ENCODE results near the gene E2F6.

Gene E2F6

GRCh38 chr2:11465110-11465484 lies 864 bp downstream of the E2F6 start:
- no peak for DNase-seq (ENCODE audit: low spot score)
- TF ChIP-seq, protein P1, sequence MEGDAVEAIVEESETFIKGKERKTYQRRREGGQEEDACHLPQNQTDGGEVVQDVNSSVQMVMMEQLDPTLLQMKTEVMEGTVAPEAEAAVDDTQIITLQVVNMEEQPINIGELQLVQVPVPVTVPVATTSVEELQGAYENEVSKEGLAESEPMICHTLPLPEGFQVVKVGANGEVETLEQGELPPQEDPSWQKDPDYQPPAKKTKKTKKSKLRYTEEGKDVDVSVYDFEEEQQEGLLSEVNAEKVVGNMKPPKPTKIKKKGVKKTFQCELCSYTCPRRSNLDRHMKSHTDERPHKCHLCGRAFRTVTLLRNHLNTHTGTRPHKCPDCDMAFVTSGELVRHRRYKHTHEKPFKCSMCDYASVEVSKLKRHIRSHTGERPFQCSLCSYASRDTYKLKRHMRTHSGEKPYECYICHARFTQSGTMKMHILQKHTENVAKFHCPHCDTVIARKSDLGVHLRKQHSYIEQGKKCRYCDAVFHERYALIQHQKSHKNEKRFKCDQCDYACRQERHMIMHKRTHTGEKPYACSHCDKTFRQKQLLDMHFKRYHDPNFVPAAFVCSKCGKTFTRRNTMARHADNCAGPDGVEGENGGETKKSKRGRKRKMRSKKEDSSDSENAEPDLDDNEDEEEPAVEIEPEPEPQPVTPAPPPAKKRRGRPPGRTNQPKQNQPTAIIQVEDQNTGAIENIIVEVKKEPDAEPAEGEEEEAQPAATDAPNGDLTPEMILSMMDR (IDR thresholded peaks at IDR 0.05; ENCODE audit: borderline replicate concordance, control extremely low read depth, extremely low read depth, insufficient read depth, missing control alignments), result no peak
- in situ Hi-C loops (cut with MboI; ENCODE audit: low sequenced_read_pairs, unreplicated experiment), result no loop called here

- TF ChIP-seq, protein P1 (IDR thresholded peaks at IDR 0.05; ENCODE audit: borderline replicate concordance, control extremely low read depth, extremely low read depth, insufficient read depth, missing control alignments), result no peak
- DNase-seq (ENCODE audit: low spot score), result no peak
- in situ Hi-C loops (cut with MboI; ENCODE audit: low sequenced_read_pairs, unreplicated experiment), result no loop called here
These were observed 6.1 kb downstream of the E2F6 start for GRCh38 chr2:11459816-11460215.

DNA sequence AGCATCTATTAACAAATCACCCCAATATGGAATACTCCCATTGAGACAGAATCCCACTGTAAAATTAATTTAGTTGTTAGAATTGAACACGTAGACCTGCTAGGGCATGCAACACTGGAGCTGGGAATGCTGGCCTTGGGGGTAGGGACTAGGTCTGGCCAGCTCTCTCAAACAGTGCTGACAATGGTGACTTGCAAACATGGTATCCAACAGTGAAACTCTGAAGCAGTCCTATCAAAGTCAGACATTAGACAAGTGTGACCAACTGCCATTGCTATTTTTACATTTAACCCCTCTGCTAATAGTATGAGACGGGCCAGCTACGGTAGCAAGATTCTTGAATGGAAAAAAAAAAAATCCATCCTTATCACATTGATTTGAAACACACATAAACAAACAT lies 7.2 kb downstream of the E2F6 start:
- TF ChIP-seq, protein P1 (IDR thresholded peaks at IDR 0.05; ENCODE audit: borderline replicate concordance, control extremely low read depth, extremely low read depth, insufficient read depth, missing control alignments), result no peak
- no peak for DNase-seq (ENCODE audit: low spot score)
- in situ Hi-C loops (cut with MboI; ENCODE audit: low sequenced_read_pairs, unreplicated experiment), result no loop called here

DNA sequence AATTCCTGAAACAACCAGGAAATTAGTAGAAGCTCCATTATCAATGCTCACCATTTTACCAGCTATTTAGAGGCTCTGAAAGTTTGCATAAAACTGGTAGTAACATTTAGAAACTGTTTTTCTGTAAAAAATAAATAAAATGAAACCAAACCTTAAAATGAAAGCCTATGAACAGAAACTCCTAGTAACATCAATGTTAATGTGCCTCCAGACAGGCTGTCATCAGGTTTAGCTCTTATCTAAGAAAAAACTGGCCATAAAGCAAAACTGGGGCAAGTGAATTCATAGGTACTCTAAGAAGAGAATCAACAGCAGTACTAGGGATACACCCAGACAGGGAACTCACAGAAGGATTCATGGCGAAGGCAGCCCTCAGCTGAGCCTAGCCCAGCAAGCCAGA lies 8.0 kb downstream of the E2F6 start:
- no peak for DNase-seq (ENCODE audit: low spot score)
- in situ Hi-C loops (cut with MboI; ENCODE audit: low sequenced_read_pairs, unreplicated experiment), result no loop called here
- TF ChIP-seq, protein P1 (IDR thresholded peaks at IDR 0.05; ENCODE audit: borderline replicate concordance, control extremely low read depth, extremely low read depth, insufficient read depth, missing control alignments), result no peak

DNA sequence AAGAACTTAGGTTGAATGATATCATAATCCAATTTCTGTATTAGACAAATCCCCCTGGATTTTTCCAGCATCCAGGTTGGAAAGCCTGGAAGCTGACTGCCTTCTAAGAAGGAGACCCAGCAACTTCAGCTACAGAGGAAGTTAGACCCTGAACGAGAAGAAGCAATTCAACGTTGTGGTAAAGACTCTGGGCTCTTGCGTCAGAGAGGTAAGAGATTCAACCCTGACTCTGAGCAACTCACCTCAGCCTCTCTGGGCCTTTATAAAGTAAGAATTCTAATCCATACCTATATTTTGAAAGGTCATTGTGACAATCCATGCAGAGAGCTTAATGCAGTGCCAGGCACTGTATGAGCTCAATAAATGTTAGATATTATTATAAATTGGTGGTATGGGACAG lies 9.7 kb downstream of the E2F6 start:
- in situ Hi-C loops (cut with MboI; ENCODE audit: low sequenced_read_pairs, unreplicated experiment), result no loop called here
- TF ChIP-seq, protein P1 (IDR thresholded peaks at IDR 0.05; ENCODE audit: borderline replicate concordance, control extremely low read depth, extremely low read depth, insufficient read depth, missing control alignments), result no peak
- no peak for DNase-seq (ENCODE audit: low spot score)

GRCh38 chr2:11454824-11455223 lies 11.1 kb downstream of the E2F6 start:
- TF ChIP-seq, protein P1 (IDR thresholded peaks at IDR 0.05; ENCODE audit: borderline replicate concordance, control extremely low read depth, extremely low read depth, insufficient read depth, missing control alignments), result no peak
- no peak for DNase-seq (ENCODE audit: low spot score)
- in situ Hi-C loops (cut with MboI; ENCODE audit: low sequenced_read_pairs, unreplicated experiment), result no loop called here

GRCh38 chr2:11450791-11451190 lies 15.2 kb downstream of the E2F6 start:
- TF ChIP-seq, protein P1 (IDR thresholded peaks at IDR 0.05; ENCODE audit: borderline replicate concordance, control extremely low read depth, extremely low read depth, insufficient read depth, missing control alignments), result no peak
- no peak for DNase-seq (ENCODE audit: low spot score)
- in situ Hi-C loops (cut with MboI; ENCODE audit: low sequenced_read_pairs, unreplicated experiment), result no loop called here

Data from GM13976 (cell line).